Kidney (tissue), 14 donors: ENCODE data around the gene RAC2. TPM values are rescaled to one million over a fixed set of nuclear protein-coding genes. Genes with fewer than 3 reads are reported as not detected.

Experiments
- DNase-seq, 5 donors: peaks; one replicate each; pipeline ENCODE4 v3.0.0-alpha.2; 2013 to 2020
- FAIRE-seq: peaks from 2 replicates; lab custom pipeline; 2012; peaks lifted over from hg19 to GRCh38; lab: Jason Lieb, UNC
- H3K27ac ChIP-seq, 2 donors: one replicate each; pipeline ENCODE4 v1.7.0; 2013; ENCODE audit warnings: low read depth in 2 of 2, low read length in 2 of 2, inconsistent platforms in 1 of 2
- H3K27me3 ChIP-seq: one replicate; pipeline ENCODE4 v1.7.1; 2013; ENCODE audit warnings: low read length, inconsistent platforms; ENCODE audit not compliant: control insufficient read depth, insufficient read depth
- H3K36me3 ChIP-seq, 3 donors: one replicate each; pipeline versions ENCODE4 v1.7.0 to v1.7.1; 2013; ENCODE audit warnings: low read length in 3 of 3, control low read depth in 1 of 3, inconsistent platforms in 1 of 3; ENCODE audit not compliant: insufficient read depth in 3 of 3, control insufficient read depth in 2 of 3
- H3K4me1 ChIP-seq, 3 donors: one replicate each; pipeline versions ENCODE4 v1.7.0 to v1.7.1; 2013; ENCODE audit warnings: low read length in 3 of 3, inconsistent platforms in 1 of 3, low read depth in 1 of 3; ENCODE audit not compliant: control insufficient read depth in 2 of 3, insufficient read depth in 2 of 3
- H3K4me3 ChIP-seq, 3 donors: one replicate each; pipeline versions ENCODE4 v1.7.0 to v1.8.1; 2013; ENCODE audit warnings: low read length in 3 of 3, control low read depth in 1 of 3, inconsistent platforms in 1 of 3
- H3K9ac ChIP-seq, 3 donors: one replicate each; pipeline versions ENCODE4 v1.7.0 to v1.7.1; 2013; ENCODE audit warnings: low read length in 3 of 3, control low read depth in 1 of 3, inconsistent platforms in 1 of 3
- H3K9me3 ChIP-seq, 3 donors: one replicate each; pipeline versions ENCODE4 v1.7.0 to v1.7.1; 2013; ENCODE audit warnings: low read length in 3 of 3, control low read depth in 1 of 3, inconsistent platforms in 1 of 3; ENCODE audit not compliant: control insufficient read depth in 2 of 3, insufficient read depth in 1 of 3
- intact Hi-C: fragments of 100-400 bp; cut with DNase I; formaldehyde crosslinking; loops from one replicate; pipeline ENCODE4 v1.11.1; 2022
- polyA plus RNA-seq: library from polyadenylated mRNA; stranded (reverse); fragments of 350-450 nt; fragmentation: Illumina TruSeq; extraction: RNeasy Lipid Tissue Mini Kit (QIAGEN cat#74804); gene quantifications from one replicate; pipeline ENCODE4 v1.2.3, GENCODE V29; 2014; ENCODE audit warnings: low read depth, low replicate concordance; ENCODE audit not compliant: insufficient read depth
- total RNA-seq: library from RNA; stranded (reverse); fragmentation: NEBNext Ultra II Directional; extraction: Animal tissue kit (Norgen Biotek cat#: 25700); gene quantifications from one replicate; pipeline ENCODE4 v1.2.1, GENCODE V29; 2021
- TF ChIP-seq, protein P1 (sequence below): IDR thresholded peaks from 3 replicates; pipeline ENCODE4 v1.5.1; 2012; ENCODE audit warnings: mild to moderate bottlenecking, moderate library complexity, borderline replicate concordance; ENCODE audit not compliant: insufficient read depth; ENCODE audit errors: extremely low read depth
- donor health status: control.
- donor health status: control.
- donor health status: control.
- donor health status: control.
- donor health status: control.
- donor health status: DM: yes; HTN: yes; CAD: no.
- donor health status: Normal renal cell carcinoma (clear cell type).

Gene RAC2
- total and polyA plus RNA-seq, 2 donors from 2014 or later: 4.5 to 38.6 TPM

GRCh38 chr22:37229805-37230672, 14.0 kb downstream of the RAC2 start:
- Histone ChIP-seq H3K4me1 (peaks cover 0 to 3% (median 0%) of the 10 kb centered on the region in 3 donors), H3K27me3 (no peaks in the 10 kb centered on the region), H3K9ac (no peak overlapping the region), H3K9me3 (no peaks in the 10 kb centered on the region), H3K4me3 (no peak overlapping the region), H3K36me3 (no peaks in the 10 kb centered on the region), H3K27ac (peak overlapping the region in 1 of 2 donors; percentile 48)
- intact Hi-C loops: no loop called here
- FAIRE-seq (no peak), DNase-seq (peak in 1 of 5 donors; percentile 87)
- TF ChIP-seq, protein P1, sequence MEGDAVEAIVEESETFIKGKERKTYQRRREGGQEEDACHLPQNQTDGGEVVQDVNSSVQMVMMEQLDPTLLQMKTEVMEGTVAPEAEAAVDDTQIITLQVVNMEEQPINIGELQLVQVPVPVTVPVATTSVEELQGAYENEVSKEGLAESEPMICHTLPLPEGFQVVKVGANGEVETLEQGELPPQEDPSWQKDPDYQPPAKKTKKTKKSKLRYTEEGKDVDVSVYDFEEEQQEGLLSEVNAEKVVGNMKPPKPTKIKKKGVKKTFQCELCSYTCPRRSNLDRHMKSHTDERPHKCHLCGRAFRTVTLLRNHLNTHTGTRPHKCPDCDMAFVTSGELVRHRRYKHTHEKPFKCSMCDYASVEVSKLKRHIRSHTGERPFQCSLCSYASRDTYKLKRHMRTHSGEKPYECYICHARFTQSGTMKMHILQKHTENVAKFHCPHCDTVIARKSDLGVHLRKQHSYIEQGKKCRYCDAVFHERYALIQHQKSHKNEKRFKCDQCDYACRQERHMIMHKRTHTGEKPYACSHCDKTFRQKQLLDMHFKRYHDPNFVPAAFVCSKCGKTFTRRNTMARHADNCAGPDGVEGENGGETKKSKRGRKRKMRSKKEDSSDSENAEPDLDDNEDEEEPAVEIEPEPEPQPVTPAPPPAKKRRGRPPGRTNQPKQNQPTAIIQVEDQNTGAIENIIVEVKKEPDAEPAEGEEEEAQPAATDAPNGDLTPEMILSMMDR: no peak

DNA sequence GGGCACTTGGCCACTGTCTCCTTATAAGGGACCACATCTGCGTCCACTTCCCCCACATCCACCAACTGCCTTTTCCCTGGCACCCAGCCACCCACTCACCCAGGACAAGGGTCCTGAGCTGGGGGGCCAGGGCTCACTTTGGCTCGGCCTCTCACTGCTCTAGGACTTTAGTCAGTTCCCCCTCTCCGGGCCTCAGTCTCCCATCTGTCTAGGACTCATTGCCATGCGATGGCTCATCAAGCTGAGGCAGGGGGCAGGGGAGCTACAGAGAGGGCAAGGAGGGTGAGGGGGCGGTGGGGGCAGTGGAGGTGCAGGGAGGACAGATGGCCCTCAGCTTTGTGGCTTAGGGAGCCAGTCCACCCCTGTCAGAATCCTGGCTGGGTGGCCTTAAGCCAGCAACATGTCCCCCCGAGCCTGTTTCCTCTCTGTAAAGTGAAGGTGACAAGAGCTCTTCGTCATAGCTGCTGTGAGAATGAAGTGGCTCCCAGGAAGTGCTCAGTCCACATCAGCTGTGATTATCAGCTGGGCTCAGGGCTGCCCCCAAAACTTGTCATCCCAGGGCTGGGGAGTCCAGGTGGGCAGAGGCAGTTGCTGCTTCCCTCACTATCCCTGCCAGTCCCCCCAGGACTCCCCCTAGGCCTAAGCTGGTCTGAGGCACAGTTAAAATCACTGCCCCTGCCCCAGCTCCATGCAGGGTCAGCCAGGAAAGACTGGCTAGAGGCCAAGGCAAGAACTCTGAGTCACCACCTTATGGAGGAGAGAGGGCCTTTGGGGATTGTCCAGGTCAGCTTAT, 14.9 kb downstream of the RAC2 start:
- Histone ChIP-seq H3K27me3 (no peaks in the 10 kb centered on the region), H3K4me1 (peaks cover 0 to 3% (median 0%) of the 10 kb centered on the region in 3 donors), H3K9me3 (no peaks in the 10 kb centered on the region), H3K4me3 (no peak overlapping the region), H3K36me3 (no peaks in the 10 kb centered on the region), H3K27ac (peak overlapping the region in 1 of 2 donors; percentile 48), H3K9ac (no peak overlapping the region)
- FAIRE-seq (no peak), DNase-seq (no peak)
- TF ChIP-seq, protein P1: no peak
- intact Hi-C loops: no loop called here

DNA sequence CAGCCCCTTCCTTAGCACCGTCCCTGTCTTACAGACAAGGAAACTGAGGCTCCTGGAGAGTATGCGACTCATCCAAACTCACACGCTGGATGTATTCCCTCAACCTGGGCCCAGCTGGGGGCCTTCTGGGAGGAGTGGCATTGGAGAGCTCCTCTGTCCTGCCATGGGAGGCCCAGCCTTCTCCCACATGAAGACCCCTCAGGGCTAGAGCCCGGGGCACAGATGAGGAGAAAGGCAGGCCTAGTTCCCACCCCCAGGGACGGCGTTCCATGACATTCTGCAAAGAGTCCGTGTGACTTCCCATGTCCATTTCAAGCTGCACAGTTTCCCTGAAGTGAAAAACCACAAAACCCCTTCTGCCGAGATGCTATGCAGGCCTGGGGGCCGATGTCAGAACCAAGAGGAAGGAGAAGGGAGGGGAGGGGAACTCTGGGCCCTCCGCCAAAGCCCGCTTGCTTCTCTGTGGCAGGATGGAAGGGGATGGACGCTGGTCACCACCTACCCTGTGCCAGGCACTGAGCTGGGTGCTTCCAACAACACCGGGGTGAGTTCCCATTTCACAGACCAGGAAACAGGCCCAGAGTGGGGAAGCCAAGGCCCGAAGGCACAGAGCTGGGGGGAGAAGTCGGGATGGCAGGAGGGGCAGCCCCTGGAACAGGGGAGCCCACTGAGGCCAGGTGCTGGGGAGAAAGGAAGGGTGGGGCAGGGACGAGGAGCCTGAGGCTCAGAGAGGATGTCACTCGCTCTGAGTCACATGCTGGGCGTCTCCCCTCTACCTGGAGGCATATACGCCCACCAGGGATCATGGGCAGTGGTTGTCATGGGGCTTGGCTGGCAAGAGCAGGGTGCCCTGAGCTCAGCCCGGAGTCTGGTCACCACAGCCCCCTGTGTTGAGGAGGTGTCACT, 15.7 kb downstream of the RAC2 start:
- Histone ChIP-seq H3K9ac (no peak overlapping the region), H3K9me3 (no peaks in the 10 kb centered on the region), H3K4me3 (no peak overlapping the region), H3K27ac (peak overlapping the region in 1 of 2 donors; percentile 5), H3K4me1 (peaks cover 0 to 3% (median 0%) of the 10 kb centered on the region in 3 donors), H3K36me3 (no peaks in the 10 kb centered on the region), H3K27me3 (no peaks in the 10 kb centered on the region)
- DNase-seq (peak in 2 of 5 donors; percentile 47 to 69), FAIRE-seq (no peak)
- intact Hi-C loops: no loop called here
- TF ChIP-seq, protein P1: no peak
